OCI-LY7 (cell line): ENCODE data around the gene CRYBG2. TPM values are rescaled to one million over a fixed set of nuclear protein-coding genes. Genes with fewer than 3 reads are reported as not detected.

ENCODE experiments used
- BruUV-seq: library from RNA; stranded (reverse); fragments of 400-500 nt; replicated peaks from 2 replicates; lab custom pipeline; 2021; lab: Mats Ljungman, UMichigan
- CTCF ChIA-PET: fragments of 300-600 bp; sonication (Branson Sonifier 250); formaldehyde crosslinking; loops from one replicate; lab custom pipeline; 2022; ENCODE audit warnings: antibody characterized with exemption; ENCODE audit not compliant: unreplicated experiment; lab: Charles Lee
- POLR2A ChIA-PET: fragments of 300-600 bp; sonication (Branson Sonifier 250); formaldehyde crosslinking; loops from one replicate; lab custom pipeline; 2022; ENCODE audit warnings: antibody characterized with exemption; lab: Charles Lee
- DNase-seq: peaks from one replicate; pipeline ENCODE4 v3.0.0-alpha.2; 2015; ENCODE audit warnings: low spot score
- H2AFZ ChIP-seq: fragments of 200-600 bp; sonication (generic), shearing (Covaris generic); 2 replicates; pipeline ENCODE4 v1.6.1; 2014; ENCODE audit warnings: mild to moderate bottlenecking, antibody characterized with exemption, low read length, moderate library complexity
- H3K27ac ChIP-seq: fragments of 200-600 bp; sonication (generic); 2 replicates; pipeline ENCODE4 v1.5.1; 2014; ENCODE audit warnings: mixed run types, low read depth, mild to moderate bottlenecking, moderate library complexity, low read length, inconsistent platforms; ENCODE audit not compliant: poor library complexity, severe bottlenecking
- H3K36me3 ChIP-seq: fragments of 200-600 bp; sonication (generic); 2 replicates; pipeline ENCODE4 v1.6.1; 2014; ENCODE audit warnings: mild to moderate bottlenecking, antibody characterized with exemption, low read length, moderate library complexity, mixed read lengths; ENCODE audit not compliant: insufficient read depth
- H3K4me1 ChIP-seq: fragments of 200-600 bp; sonication (generic); 2 replicates; pipeline ENCODE4 v1.5.1; 2014; ENCODE audit warnings: mild to moderate bottlenecking, low read length; ENCODE audit not compliant: insufficient read depth, poor library complexity, severe bottlenecking
- H3K4me2 ChIP-seq: fragments of 200-600 bp; sonication (generic); 2 replicates; pipeline ENCODE4 v1.6.1; 2014; ENCODE audit warnings: mild to moderate bottlenecking, low read length
- H3K4me3 ChIP-seq: fragments of 200-600 bp; sonication (generic); 2 replicates; pipeline ENCODE4 v1.5.1; 2014; ENCODE audit warnings: mild to moderate bottlenecking, low read depth, low read length; ENCODE audit not compliant: poor library complexity, severe bottlenecking
- H3K79me2 ChIP-seq: fragments of 200-600 bp; sonication (generic); 2 replicates; pipeline ENCODE4 v1.6.1; 2016; ENCODE audit warnings: low read depth, mild to moderate bottlenecking, low read length, moderate library complexity, mixed read lengths; ENCODE audit not compliant: insufficient read depth
- H3K9me2 ChIP-seq: fragments of 200-600 bp; sonication (generic); 2 replicates; pipeline ENCODE4 v1.6.1; 2016; ENCODE audit warnings: mild to moderate bottlenecking, low read length, mixed read lengths; ENCODE audit not compliant: insufficient read depth
- H3K9me3 ChIP-seq: fragments of 200-600 bp; sonication (generic); 2 replicates; pipeline ENCODE4 v1.6.1; 2014; ENCODE audit warnings: mild to moderate bottlenecking, mixed run types, low read length, mixed read lengths
- H4K20me1 ChIP-seq: fragments of 200-600 bp; sonication (generic); 2 replicates; pipeline ENCODE4 v1.6.1; 2014; ENCODE audit warnings: mild to moderate bottlenecking, antibody characterized with exemption, low read length, moderate library complexity, mixed read lengths; ENCODE audit not compliant: insufficient read depth
- CTCF ChIP-seq: fragments of 200-600 bp; sonication (generic); conservative IDR thresholded peaks from 2 replicates; pipeline ENCODE4 v1.5.1; 2014; ENCODE audit warnings: mild to moderate bottlenecking, antibody characterized with exemption, low read length, moderate library complexity, mixed read lengths
- EZH2phosphoT487 ChIP-seq: fragments of 200-600 bp; sonication (generic); IDR thresholded peaks from 2 replicates; pipeline ENCODE4 v1.6.1; 2018; ENCODE audit warnings: low read depth, borderline replicate concordance, mild to moderate bottlenecking, mixed run types, antibody characterized with exemption, low read length, moderate library complexity, mixed read lengths
- intact Hi-C: fragments of 100-400 bp; cut with micrococcal nuclease; formaldehyde crosslinking; loops from one replicate; pipeline ENCODE4 v1.10.0; 2022; ENCODE audit not compliant: unreplicated experiment
- total RNA-seq, 2 experiments: library from RNA; depleted of rRNA in 1 of 2; stranded (reverse); fragments of >200 nt in 1 of 2; shearing (Covaris generic) in 1 of 2; gene quantifications; 2 replicates each; pipeline ENCODE4 v1.2.3, GENCODE V29; 2014 to 2022

The CRYBG2 gene
- total RNA-seq, 2 experiments from 2014 or later: 1.3 to 5.5 TPM

GRCh38 chr1:26285366-26286063, 68.4 kb downstream of the CRYBG2 start:
- Histone ChIP-seq H2AFZ (no peak overlapping the region), H3K9me2 (no peaks in the 10 kb centered on the region), H3K9me3 (no peaks in the 10 kb centered on the region), H4K20me1 (no peaks in the 10 kb centered on the region), H3K4me2 (peak overlapping the region; percentile 81), H3K27ac (peak overlapping the region; percentile 98), H3K4me1 (peaks cover 67% of the 10 kb centered on the region), H3K79me2 (no peaks in the 10 kb centered on the region), H3K36me3 (peaks cover 25% of the 10 kb centered on the region; the same call in 1 of the 2 replicates), H3K4me3 (no peak overlapping the region)
- DNase-seq: peak; percentile 80
- TF ChIP-seq CTCF (peak; percentile 77), EZH2phosphoT487 (no peak)
- ChIA-PET CTCF (interaction anchor here (0.5 to 2.5 kb wide), 6 partner anchors 10 to 79 kb away, joined by 3 to 37 read pairs (median 5); partner anchors contain the start of gene CD52), POLR2A (interaction anchor here (1.1 to 11.0 kb wide), 4 partner anchors 19 to 33 kb away, joined by 3 to 273 read pairs (median 6); partner anchors contain the start of gene CD52)
- BruUV-seq: no TSS peak
- intact Hi-C loops: loop anchor here (1.0 to 5.0 kb wide), 4 partner anchors 36 to 187 kb away; partner anchors contain the start of gene HMGN2

- Histone ChIP-seq H3K36me3 (peaks cover 27% of the 10 kb centered on the region; the same call in 1 of the 2 replicates), H4K20me1 (no peaks in the 10 kb centered on the region), H3K9me2 (no peaks in the 10 kb centered on the region), H3K4me3 (no peak overlapping the region), H3K79me2 (no peaks in the 10 kb centered on the region), H2AFZ (no peak overlapping the region), H3K9me3 (no peaks in the 10 kb centered on the region), H3K27ac (peak overlapping the region; percentile 98), H3K4me1 (peaks cover 62% of the 10 kb centered on the region), H3K4me2 (peak overlapping the region; percentile 81)
- BruUV-seq: TSS peak; percentile 57
- CTCF ChIA-PET: interaction anchor here (0.5 to 2.5 kb wide), 6 partner anchors 9 to 80 kb away, joined by 3 to 37 read pairs (median 6); partner anchors contain the start of gene CD52
- intact Hi-C loops: loop anchor here (1.0 to 5.0 kb wide), 4 partner anchors 37 to 188 kb away; partner anchors contain the start of gene HMGN2
- peak; percentile 83 for DNase-seq
- POLR2A ChIA-PET: interaction anchor here (1.1 to 11.0 kb wide), 3 partner anchors 20 to 34 kb away, joined by 4 to 273 read pairs (median 7); partner anchors contain the start of gene CD52
- TF ChIP-seq CTCF (peak; percentile 97), EZH2phosphoT487 (no peak)
Measured at GRCh38 chr1:26284597-26285347, 69.2 kb downstream of the CRYBG2 start.
